NB4 (cell line): ENCODE data around the gene RFXANK.

Experiments
- DNase-seq: peaks from one replicate; pipeline ENCODE4 v3.0.0; 2010; ENCODE audit warnings: low read depth
- H3K4me3 ChIP-seq: one replicate; pipeline ENCODE4 v1.5.1; 2011; ENCODE audit warnings: mild to moderate bottlenecking, low read depth, low read length, moderate library complexity
- CTCF ChIP-seq: IDR thresholded peaks from one replicate; pipeline ENCODE4 v1.5.1; 2012; ENCODE audit warnings: low read depth, low read length
- MAX ChIP-seq: IDR thresholded peaks from 2 replicates; pipeline ENCODE4 v1.6.1; 2011; ENCODE audit warnings: low read depth, low read length
- MYC ChIP-seq: IDR thresholded peaks from 2 replicates; pipeline ENCODE4 v1.6.1; 2011; ENCODE audit warnings: low read depth, low read length
- POLR2A ChIP-seq: IDR thresholded peaks from 2 replicates; pipeline ENCODE4 v1.6.1; 2011; ENCODE audit warnings: mild to moderate bottlenecking; ENCODE audit not compliant: insufficient read length; ENCODE audit errors: extremely low read depth

Gene RFXANK

GRCh38 chr19:19192078-19192882 is at the start of gene RFXANK, which contains the start of gene BORCS8:
Gene RFXANK (plus strand): TSS chr19:19192258. CDS start chr19:19193947, 1,689 bp downstream.
Gene BORCS8 (minus strand): TSS chr19:19192152. CDS start chr19:19192117, 35 bp downstream.
- H3K4me3 ChIP-seq = peak within 1 kb of the TSS; percentile 97
- peak; percentile 99 for DNase-seq
- TF ChIP-seq MYC = peak; percentile 16; the same call in 1 of the 2 replicates
- no peak for TF ChIP-seq CTCF
- TF ChIP-seq POLR2A = peak; percentile 55
- 0 out of 2 replicates have a peak, but pooled peaks have one; percentile 51 for TF ChIP-seq MAX

GRCh38 chr19:19142347-19142746 is 49.7 kb upstream of the RFXANK start:
- H3K4me3 ChIP-seq = no peak overlapping the region
- DNase-seq = no peak
- TF ChIP-seq POLR2A = no peak
- TF ChIP-seq MAX = no peak
- no peak for TF ChIP-seq MYC
- no peak for TF ChIP-seq CTCF

- TF ChIP-seq POLR2A (no peak), MYC (no peak), MAX (no peak), CTCF (no peak)
- no peak overlapping the region for H3K4me3 ChIP-seq
- DNase-seq = no peak
Measured at GRCh38 chr19:19145281-19145680, 46.8 kb upstream of the RFXANK start.

- peak; percentile 72 for DNase-seq
Measured at GRCh38 chr19:19145684-19146608, 46.1 kb upstream of the RFXANK start.

More at GRCh38 chr19:19145684-19146608, 46.1 kb upstream of the RFXANK start:
- no peak overlapping the region for H3K4me3 ChIP-seq
- TF ChIP-seq POLR2A = no peak
- TF ChIP-seq MYC = peak; percentile 15; the same call in 1 of the 2 replicates
- TF ChIP-seq MAX = no peak
- peak; percentile 86 for TF ChIP-seq CTCF
